ENCODE results near the gene GGA2. TPM values are rescaled to one million over a fixed set of nuclear protein-coding genes. Genes with fewer than 3 reads are reported as not detected.
"Not testable (repeated sequence)": the region's sequence is repeated elsewhere in the genome, so short reads cannot be mapped to it uniquely, and the experiment has no call there.

The GGA2 gene
- total RNA-seq, 1 experiment from 2014 or later: 37.4 TPM

DNA sequence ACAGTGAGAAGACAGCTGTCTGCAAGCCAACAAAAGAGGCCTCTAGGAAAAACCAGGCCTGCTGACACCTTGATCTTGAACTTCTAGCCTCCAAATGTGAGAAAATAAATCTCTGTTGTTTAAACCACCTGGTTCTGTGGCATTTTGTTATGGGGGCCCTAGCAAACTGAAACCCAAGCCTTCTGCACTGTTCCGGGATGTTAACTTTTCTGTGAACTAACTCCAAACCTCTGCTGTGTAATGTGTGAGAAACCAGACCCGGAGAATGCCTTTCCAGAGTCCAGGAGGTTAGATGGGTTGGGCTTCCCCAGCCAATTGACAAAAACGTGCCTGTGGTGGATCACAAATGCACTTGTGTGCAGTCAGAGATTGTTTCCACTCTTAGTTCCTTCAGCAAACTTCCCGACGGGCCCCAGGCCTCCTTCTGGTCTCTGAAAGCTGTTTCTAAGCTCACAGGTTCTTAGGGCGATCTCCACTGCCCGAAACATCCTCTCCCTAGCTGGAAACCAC lies 13.6 kb upstream of the GGA2 start:
- no peak for DNase-seq (ENCODE audit: low spot score)

- no peak for DNase-seq (ENCODE audit: low spot score)
Observed at GRCh38 chr16:23523321-23523720, 13.0 kb upstream of the GGA2 start.

- DNase-seq (ENCODE audit: low spot score): no peak
Observed at GRCh38 chr16:23521965-23522364, 11.7 kb upstream of the GGA2 start.

- DNase-seq (ENCODE audit: low spot score): no peak
Observed at GRCh38 chr16:23521037-23521743, 10.9 kb upstream of the GGA2 start.

DNA sequence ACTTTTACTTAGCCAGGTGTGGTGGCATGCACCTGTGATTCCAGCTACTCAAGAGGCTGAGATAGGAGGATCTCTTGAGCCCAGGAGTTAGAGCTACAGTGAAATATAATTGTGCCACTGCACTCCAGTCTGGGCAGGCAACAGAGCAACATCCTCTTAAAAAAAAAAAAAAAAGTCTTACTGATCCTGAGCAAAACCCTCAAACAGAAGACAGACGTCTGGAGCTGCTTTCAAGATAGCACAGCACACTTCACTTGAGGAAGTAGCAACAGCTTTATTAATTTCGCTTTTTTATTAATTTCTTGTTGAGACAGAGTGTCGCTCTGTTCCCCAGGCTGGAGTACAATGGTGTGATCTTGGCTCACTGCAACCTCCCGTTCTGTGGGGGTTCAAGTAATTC lies 10.2 kb upstream of the GGA2 start:
- DNase-seq (ENCODE audit: low spot score): no peak

- DNase-seq (ENCODE audit: low spot score): no peak
Observed at GRCh38 chr16:23519282-23519681, 9.0 kb upstream of the GGA2 start.

- no peak for DNase-seq (ENCODE audit: low spot score)
Observed at GRCh38 chr16:23518435-23518891, 8.2 kb upstream of the GGA2 start.

GRCh38 chr16:23516366-23517137 lies 6.3 kb upstream of the GGA2 start:
- DNase-seq (ENCODE audit: low spot score): no peak

GRCh38 chr16:23515881-23516280 lies 5.6 kb upstream of the GGA2 start:
- DNase-seq (ENCODE audit: low spot score): no peak

DNA sequence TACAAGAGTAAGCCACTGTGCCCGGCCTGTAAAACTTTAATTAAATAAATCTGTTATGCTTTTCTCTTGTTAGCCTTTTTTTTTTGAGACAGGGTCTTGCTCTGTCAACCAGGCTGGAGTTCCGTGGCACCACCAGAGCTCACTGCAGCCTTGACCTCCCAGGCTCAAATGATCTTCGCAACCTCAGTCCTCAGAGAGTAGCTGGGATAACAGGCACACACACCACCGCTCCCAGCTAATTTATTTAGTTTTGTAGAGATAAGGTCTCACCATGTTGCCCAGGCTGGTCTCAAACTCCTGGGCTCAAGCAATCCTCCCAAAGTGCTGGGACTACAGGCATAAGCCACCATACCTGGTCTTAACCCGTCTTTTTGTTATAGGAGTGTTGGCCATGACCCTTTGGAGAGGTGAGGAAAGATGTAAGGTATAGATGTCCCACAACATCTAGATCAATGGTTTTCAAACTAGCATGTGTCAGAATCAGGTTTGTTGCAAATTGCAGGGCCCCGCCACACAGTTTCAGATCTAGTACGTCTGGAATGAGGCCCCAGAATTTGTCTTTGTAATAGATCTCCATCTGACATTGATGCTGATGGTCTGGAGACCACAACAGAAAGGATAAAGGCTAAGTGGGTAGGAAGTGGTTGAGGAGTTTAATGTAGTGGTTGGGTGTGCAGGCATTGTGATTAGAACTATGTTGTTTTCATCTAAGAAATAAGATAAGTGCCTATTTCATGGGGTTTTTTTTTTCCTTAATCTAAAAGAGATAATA lies 4.3 kb upstream of the GGA2 start:
- DNase-seq (ENCODE audit: low spot score): no peak

DNA sequence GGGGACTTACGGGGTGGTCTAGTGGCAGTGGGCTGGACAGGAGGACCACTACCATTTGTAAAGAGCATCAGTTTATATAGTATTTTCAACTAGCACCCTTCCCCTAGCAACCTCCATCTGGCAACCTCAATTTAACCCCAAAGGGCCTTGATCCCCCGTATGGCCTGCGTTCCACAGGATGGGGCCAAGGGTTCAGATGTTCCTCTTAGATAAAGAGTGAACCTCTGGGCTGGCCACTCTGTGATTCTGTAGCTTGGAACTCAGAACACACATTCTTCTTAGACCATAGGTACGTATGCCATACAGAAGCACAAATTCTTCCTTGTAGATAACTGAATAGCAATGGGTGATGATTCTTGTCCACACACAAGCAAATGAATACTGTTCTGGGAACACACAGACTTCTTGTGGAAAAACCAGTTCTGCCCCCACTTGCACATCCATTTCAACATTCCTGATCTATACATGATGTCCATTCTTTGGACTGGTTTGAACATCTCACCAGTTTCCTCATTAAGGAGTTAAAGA lies 1.9 kb upstream of the GGA2 start:
- DNase-seq (ENCODE audit: low spot score): no peak

DNA sequence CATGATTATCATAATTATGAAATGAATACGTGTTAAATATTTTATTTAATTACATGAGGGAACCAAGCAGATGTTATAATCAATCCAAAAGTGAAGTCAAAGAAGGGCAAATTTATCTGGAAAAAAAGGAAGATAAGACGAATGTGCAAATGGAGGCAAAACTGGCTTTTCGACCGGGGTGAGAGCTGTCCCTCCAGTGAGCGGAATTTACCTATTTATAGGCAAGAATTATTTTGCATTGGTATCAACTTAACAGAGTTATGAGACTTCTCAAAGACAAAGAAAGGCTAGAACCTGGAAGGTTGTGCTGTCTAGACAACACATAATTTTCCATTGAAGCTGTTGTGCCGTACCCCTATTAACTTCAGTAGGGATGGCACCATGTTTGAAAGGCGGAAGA lies 1.4 kb upstream of the GGA2 start:
- no peak for DNase-seq (ENCODE audit: low spot score)

GRCh38 chr16:23510915-23511270 lies 599 bp upstream of the GGA2 start:
- DNase-seq (ENCODE audit: low spot score): not testable (repeated sequence)

DNA sequence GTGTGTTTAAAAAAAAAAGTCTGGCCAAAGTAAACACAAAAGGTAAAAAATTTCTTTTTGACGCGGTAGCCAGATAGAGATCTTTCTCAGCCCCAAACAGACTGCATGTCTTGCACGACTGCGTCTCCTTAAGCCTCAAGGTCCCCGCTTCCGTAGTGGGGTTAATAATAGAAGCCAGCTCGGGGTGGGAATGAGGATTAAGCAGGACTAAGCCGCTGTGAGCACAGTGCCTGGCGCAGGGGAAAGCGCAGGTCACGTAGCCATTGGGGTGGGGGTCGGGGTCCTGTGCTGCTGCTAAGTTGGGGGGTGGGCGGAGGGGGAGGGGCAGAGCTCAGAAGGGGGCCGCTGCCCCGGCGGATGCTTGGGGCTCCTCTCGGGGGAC lies 521 bp downstream of the GGA2 start:
- no peak for DNase-seq (ENCODE audit: low spot score)

- no peak for DNase-seq (ENCODE audit: low spot score)
Observed at GRCh38 chr16:23509441-23509754, 896 bp downstream of the GGA2 start.

- DNase-seq (ENCODE audit: low spot score): no peak
Observed at GRCh38 chr16:23508589-23509440, 1.5 kb downstream of the GGA2 start.

- no peak for DNase-seq (ENCODE audit: low spot score)
Observed at GRCh38 chr16:23506606-23506994, 3.7 kb downstream of the GGA2 start.

DNA sequence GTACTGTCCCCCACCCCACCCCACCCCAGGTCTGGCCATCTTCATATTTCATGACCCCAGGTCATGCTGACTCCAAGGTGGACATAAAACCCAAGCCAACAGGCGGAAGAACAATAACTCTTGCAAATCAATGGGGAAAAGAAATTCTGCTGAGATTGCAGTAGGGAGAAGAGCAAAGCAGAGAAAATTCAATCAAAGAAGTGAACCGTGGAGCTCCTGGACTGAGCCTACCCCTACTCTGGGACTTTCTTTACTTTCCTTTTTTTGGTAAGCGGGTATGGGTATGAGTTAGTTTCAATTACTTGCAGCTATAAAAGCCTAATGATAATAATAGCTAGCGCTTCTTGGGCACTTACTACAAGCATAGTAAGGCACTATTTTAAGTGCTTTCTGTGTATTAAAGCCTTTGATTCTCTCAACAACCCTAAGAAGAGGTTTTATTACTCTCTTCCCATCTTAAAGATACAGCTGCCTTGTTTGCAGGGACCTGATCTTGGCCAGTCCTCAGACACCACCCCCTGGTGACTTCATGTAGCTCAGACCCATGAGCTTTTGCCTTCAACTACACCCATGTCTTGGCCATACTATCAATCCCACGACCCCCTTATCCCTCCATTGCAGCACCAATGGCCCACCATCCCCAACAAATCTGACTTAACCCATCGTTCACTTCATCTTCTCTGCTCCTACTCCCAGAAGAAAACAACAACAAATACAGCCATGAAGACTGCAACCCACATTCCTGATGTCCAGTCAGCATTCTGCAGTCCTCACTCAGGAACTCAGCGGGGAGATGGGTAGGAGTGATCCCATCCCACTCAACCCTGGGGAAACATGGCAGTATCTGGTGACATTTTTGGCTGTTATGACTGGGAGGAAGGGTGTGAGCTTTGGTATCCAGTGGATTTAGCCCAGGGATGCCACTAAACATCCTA lies 4.4 kb downstream of the GGA2 start:
- no peak for DNase-seq (ENCODE audit: low spot score)

GRCh38 chr16:23505180-23505665 lies 5.1 kb downstream of the GGA2 start:
- no peak for DNase-seq (ENCODE audit: low spot score)

All from A172 (cell line).